K562 (cell line): ENCODE data around the gene SLC43A1. TPM values are rescaled to one million over a fixed set of nuclear protein-coding genes. Genes with fewer than 3 reads are reported as not detected.
A peak's percentile ranks its signal among the peaks of the same experiment; 100 is the strongest.

ENCODE experiments used
- ARID2 ChIP-seq: fragments of 450-650 bp; IDR thresholded peaks from 2 replicates; pipeline ENCODE4 v1.6.1; 2017; ENCODE audit warnings: antibody characterized with exemption, mild to moderate bottlenecking
- CEBPG ChIP-seq, 3 experiments: fragments of 200-800 bp in 1 of 3; sonication (Bioruptor generic) in 1 of 3; sonication (generic) in 1 of 3; formaldehyde crosslinking in 1 of 3; IDR thresholded peaks in 2 of 3; conservative IDR thresholded peaks in 1 of 3; 2 replicates each; pipeline versions ENCODE4 v1.6.1 to v1.8.0; 2016 to 2022; ENCODE audit warnings: missing compliant biosample characterization in 2 of 3, missing genetic modification characterization in 2 of 3, mild to moderate bottlenecking in 1 of 3, missing genetic modification reagents in 1 of 3
- CHD2 ChIP-seq: IDR thresholded peaks from 2 replicates; pipeline ENCODE4 v1.6.1; 2011; ENCODE audit warnings: low read depth, low read length
- CREM ChIP-seq: IDR thresholded peaks from 2 replicates; pipeline ENCODE4 v1.6.1; 2014; ENCODE audit warnings: antibody characterized with exemption, low read depth
- ESRRA ChIP-seq: fragments of 450-650 bp; IDR thresholded peaks from 2 replicates; pipeline ENCODE4 v1.6.1; 2014; ENCODE audit warnings: low read depth, mild to moderate bottlenecking, moderate library complexity, borderline replicate concordance
- JUND ChIP-seq, 2 experiments: IDR thresholded peaks; 2 replicates in 1 of 2; 3 replicates in 1 of 2; pipeline ENCODE4 v1.6.1; 2011; ENCODE audit warnings: borderline replicate concordance in 2 of 2, low read depth in 2 of 2, low read length in 2 of 2, improper control_type of control experiment in 1 of 2, missing biosample characterization in 1 of 2, missing genetic modification characterization in 1 of 2, missing genetic modification reagents in 1 of 2
- PCBP2 ChIP-seq: fragments of 200-400 bp; formaldehyde crosslinking; IDR thresholded peaks from 2 replicates; pipeline ENCODE4 v1.6.1; 2018; ENCODE audit warnings: low read length, low read depth, mild to moderate bottlenecking, moderate library complexity; ENCODE audit not compliant: poor library complexity, severe bottlenecking
- POLR2G ChIP-seq: fragments of 200-400 bp; formaldehyde crosslinking; IDR thresholded peaks from 2 replicates; pipeline ENCODE4 v1.6.1; 2017; ENCODE audit warnings: low read depth, mild to moderate bottlenecking, antibody characterized with exemption, low read length, moderate library complexity
- PRPF4 ChIP-seq: fragments of 200-400 bp; formaldehyde crosslinking; IDR thresholded peaks from one replicate; pipeline ENCODE4 v1.6.1; 2017; ENCODE audit warnings: low read length, low read depth, mild to moderate bottlenecking; ENCODE audit not compliant: insufficient read depth, poor library complexity, severe bottlenecking
- SMC3 ChIP-seq: conservative IDR thresholded peaks from 2 replicates; pipeline ENCODE4 v1.6.1; 2011; ENCODE audit warnings: low read depth, low read length, improper control_type of control experiment; ENCODE audit not compliant: insufficient read depth
- UBTF ChIP-seq, 2 experiments: IDR thresholded peaks; 2 replicates each; pipeline ENCODE4 v1.6.1; 2012; ENCODE audit warnings: improper control_type of control experiment in 2 of 2, low read depth in 2 of 2, low read length in 2 of 2, borderline replicate concordance in 1 of 2
- ZNF143 ChIP-seq: sonication (generic); formaldehyde crosslinking; IDR thresholded peaks from 2 replicates; pipeline ENCODE4 v1.9.0; 2022; ENCODE audit warnings: mild to moderate bottlenecking, missing genetic modification reagents
- ZNF24 ChIP-seq: fragments of 450-650 bp; IDR thresholded peaks from 2 replicates; pipeline ENCODE4 v1.6.1; 2016
- ZNF311 ChIP-seq: fragments of 250-450 bp; sonication (Bioruptor Pico); IDR thresholded peaks from 2 replicates; pipeline ENCODE4 v1.4.0; 2020; ENCODE audit warnings: mild to moderate bottlenecking, moderate library complexity
- ZNF347 ChIP-seq: fragments of 450-650 bp; formaldehyde crosslinking; IDR thresholded peaks from 2 replicates; pipeline ENCODE4 v1.4.0; 2020; ENCODE audit warnings: low read depth, mild to moderate bottlenecking, moderate library complexity
- ZNF408 ChIP-seq: fragments of 250-450 bp; sonication (Bioruptor Pico); IDR thresholded peaks from 2 replicates; pipeline ENCODE4 v1.4.0; 2020; ENCODE audit warnings: low read depth, mild to moderate bottlenecking, moderate library complexity
- polyA plus RNA-seq, 8 experiments: library from polyadenylated mRNA; depleted of rRNA in 4 of 8; stranded (reverse) in 5 of 8; unstranded in 3 of 8; fragments of >200 nt; fragmentation: Nextera tagmentation in 2 of 8; fragmentation: Illumina TruSeq in 1 of 8; extraction: Ambion mirVana in 2 of 8; extraction: Trizol in 1 of 8; gene quantifications; 2 replicates each; pipeline versions ENCODE4 v1.2.1 to v1.2.3, GENCODE V29; 2011 to 2014; ENCODE audit warnings: inconsistent platforms in 1 of 8, missing spikeins in 1 of 8
- total RNA-seq, 7 experiments: library from RNA; depleted of rRNA in 6 of 7; stranded (reverse); fragments of >200 nt in 6 of 7; fragmentation: Illumina TruSeq in 2 of 7; extraction: Trizol in 2 of 7; gene quantifications; 2 replicates each; pipeline versions ENCODE4 v1.2.1 to v1.2.3, GENCODE V29; 2011 to 2021; ENCODE audit warnings: low replicate concordance in 1 of 7
- TF ChIP-seq, protein P1 (sequence below): fragments of 450-650 bp; IDR thresholded peaks from 2 replicates; pipeline ENCODE4 v1.6.1; 2016; ENCODE audit warnings: missing biosample characterization, missing genetic modification characterization
- TF ChIP-seq, protein P2 (sequence below), 2 experiments: IDR thresholded peaks; 2 replicates each; pipeline ENCODE4 v1.6.1; 2011; ENCODE audit warnings: borderline replicate concordance in 1 of 2, control low read depth in 1 of 2, low read depth in 1 of 2, low read length in 1 of 2, mild to moderate bottlenecking in 1 of 2, mixed read lengths in 1 of 2, moderate library complexity in 1 of 2; ENCODE audit not compliant: insufficient read depth in 1 of 2, insufficient read length in 1 of 2, poor library complexity in 1 of 2, severe bottlenecking in 1 of 2; ENCODE audit errors: extremely low read depth in 1 of 2
- TF ChIP-seq, protein P3 (sequence below): sonication (generic); formaldehyde crosslinking; IDR thresholded peaks from 2 replicates; pipeline ENCODE4 v1.8.0; 2022; ENCODE audit warnings: mild to moderate bottlenecking, missing genetic modification reagents

SLC43A1 gene
- total and polyA plus RNA-seq, 9 of the 15 experiments (the other 6 are each of a cell fraction or from before 2014, with no cell fraction given), result 2.6 to 41.8 (median 24.6) TPM

DNA sequence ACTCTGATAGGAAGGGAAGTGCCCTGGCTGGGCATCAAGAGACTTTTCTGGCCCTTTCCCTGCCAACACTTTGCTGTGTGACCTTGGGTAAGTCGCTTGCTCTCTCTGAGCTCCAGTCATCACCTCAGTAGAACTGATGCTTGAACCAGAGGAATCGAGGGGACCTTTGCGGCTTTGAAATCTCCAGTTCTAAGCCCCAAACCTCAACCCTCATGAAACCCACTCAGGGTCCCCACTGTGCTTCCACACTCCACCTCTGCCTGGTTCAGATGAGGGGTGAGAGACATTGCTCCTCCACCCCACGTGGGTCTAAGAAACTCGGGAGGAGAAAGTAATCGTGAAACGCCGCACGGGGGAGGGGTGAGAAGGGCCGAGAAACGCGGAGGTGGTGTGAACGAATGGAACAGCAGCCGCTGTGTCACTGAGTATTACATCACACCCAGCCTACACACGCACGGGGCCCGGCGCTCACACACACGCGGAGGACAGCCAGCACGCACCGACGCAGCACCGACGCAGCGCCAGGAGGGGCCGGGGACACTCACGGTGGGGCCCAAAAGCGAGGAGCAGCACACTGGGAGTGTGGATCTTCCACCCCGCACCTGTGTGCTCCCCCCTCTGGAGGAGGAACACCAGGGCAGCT lies 50.8 kb downstream of the SLC43A1 start (continued):
- TF ChIP-seq UBTF (IDR thresholded peaks at IDR 0.05; ENCODE audit: borderline replicate concordance in 1 of 2, low read depth in 2 of 2, low read length in 2 of 2), result no peak
- no peak for TF ChIP-seq ZNF311 (CRISPR knock-in tag)
- no peak for TF ChIP-seq ZNF408 (CRISPR knock-in tag)
- no peak for TF ChIP-seq ARID2
- peak; percentile 67; the same call in 1 of the 2 replicates for TF ChIP-seq POLR2G
- no peak for TF ChIP-seq CHD2
- TF ChIP-seq CEBPG (CRISPR knock-in tag; IDR thresholded peaks at IDR 0.05), result peak; percentile 75
- peak in 1 of 2 experiments; percentile 49; a peak in 1 of 4 replicates for TF ChIP-seq CEBPG (tag; conservative IDR thresholded peaks at IDR 0.05 in 1 of 2, IDR thresholded peaks at IDR 0.05 in 1 of 2)
- TF ChIP-seq, protein P1, sequence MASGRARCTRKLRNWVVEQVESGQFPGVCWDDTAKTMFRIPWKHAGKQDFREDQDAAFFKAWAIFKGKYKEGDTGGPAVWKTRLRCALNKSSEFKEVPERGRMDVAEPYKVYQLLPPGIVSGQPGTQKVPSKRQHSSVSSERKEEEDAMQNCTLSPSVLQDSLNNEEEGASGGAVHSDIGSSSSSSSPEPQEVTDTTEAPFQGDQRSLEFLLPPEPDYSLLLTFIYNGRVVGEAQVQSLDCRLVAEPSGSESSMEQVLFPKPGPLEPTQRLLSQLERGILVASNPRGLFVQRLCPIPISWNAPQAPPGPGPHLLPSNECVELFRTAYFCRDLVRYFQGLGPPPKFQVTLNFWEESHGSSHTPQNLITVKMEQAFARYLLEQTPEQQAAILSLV (tag), result no peak
- peak; percentile 22; the same call in 1 of the 2 replicates for TF ChIP-seq JUND (IDR thresholded peaks at IDR 0.05; ENCODE audit: borderline replicate concordance, low read depth, low read length)
- TF ChIP-seq JUND (tag; IDR thresholded peaks at IDR 0.05; ENCODE audit: borderline replicate concordance, low read depth, low read length), result no peak
- no peak for TF ChIP-seq ESRRA
- TF ChIP-seq PCBP2, result no peak
- no peak for TF ChIP-seq PRPF4
- TF ChIP-seq, protein P2, sequence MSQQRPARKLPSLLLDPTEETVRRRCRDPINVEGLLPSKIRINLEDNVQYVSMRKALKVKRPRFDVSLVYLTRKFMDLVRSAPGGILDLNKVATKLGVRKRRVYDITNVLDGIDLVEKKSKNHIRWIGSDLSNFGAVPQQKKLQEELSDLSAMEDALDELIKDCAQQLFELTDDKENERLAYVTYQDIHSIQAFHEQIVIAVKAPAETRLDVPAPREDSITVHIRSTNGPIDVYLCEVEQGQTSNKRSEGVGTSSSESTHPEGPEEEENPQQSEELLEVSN (IDR thresholded peaks at IDR 0.05; ENCODE audit: borderline replicate concordance in 1 of 2, extremely low read depth in 1 of 2, insufficient read depth in 1 of 2, insufficient read length in 1 of 2, low read depth in 1 of 2, low read length in 1 of 2, poor library complexity in 1 of 2, severe bottlenecking in 1 of 2), result peak; percentile 27 to 68
- TF ChIP-seq ZNF24, result 0 out of 2 replicates have a peak, but pooled peaks have one; percentile 51
- TF ChIP-seq, protein P3, sequence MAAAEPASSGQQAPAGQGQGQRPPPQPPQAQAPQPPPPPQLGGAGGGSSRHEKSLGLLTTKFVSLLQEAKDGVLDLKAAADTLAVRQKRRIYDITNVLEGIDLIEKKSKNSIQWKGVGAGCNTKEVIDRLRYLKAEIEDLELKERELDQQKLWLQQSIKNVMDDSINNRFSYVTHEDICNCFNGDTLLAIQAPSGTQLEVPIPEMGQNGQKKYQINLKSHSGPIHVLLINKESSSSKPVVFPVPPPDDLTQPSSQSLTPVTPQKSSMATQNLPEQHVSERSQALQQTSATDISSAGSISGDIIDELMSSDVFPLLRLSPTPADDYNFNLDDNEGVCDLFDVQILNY (CRISPR knock-in tag), result no peak
- TF ChIP-seq ZNF143 (CRISPR knock-in tag), result no peak
- no peak for TF ChIP-seq SMC3
- TF ChIP-seq CREM, result peak; percentile 73
- no peak for TF ChIP-seq ZNF347 (CRISPR knock-in tag)
